MM.1S (cell line): ENCODE measurements around the gene DPH6.

Experiments used
- EZH2 ChIP-seq: fragments of 300-600 bp; sonication (generic); optimal IDR thresholded peaks from 2 replicates; pipeline ENCODE3; 2017; ENCODE audit warnings: low read depth, mild to moderate bottlenecking, antibody characterized with exemption, low read length, mixed read lengths
- TF ChIP-seq, protein P1 (sequence below): fragments of 300-600 bp; sonication (generic); IDR thresholded peaks from 2 replicates; pipeline ENCODE4 v1.5.1; 2016; ENCODE audit warnings: antibody characterized with exemption, low read length, mixed read lengths

DNA sequence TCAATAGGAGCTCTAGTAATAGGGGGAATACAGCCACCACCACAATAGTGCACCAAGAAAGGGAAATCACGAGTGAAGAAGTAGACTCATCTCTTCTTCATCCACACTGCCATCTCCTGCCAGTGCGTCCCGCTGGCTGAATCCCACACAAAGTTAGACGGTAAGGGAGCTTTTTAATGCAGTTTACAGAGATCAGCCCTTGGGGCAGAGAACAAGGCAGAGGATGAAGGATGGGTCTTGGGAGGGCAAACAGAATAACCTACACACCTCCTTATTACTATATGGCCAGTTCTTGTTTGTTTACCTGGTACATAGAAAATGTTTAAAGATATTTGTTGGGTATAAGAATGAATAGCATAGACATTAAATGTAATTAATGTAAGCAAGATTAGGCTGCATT lies 11.0 kb upstream of the DPH6 start:
- TF ChIP-seq EZH2, result no peak
- TF ChIP-seq, protein P1, sequence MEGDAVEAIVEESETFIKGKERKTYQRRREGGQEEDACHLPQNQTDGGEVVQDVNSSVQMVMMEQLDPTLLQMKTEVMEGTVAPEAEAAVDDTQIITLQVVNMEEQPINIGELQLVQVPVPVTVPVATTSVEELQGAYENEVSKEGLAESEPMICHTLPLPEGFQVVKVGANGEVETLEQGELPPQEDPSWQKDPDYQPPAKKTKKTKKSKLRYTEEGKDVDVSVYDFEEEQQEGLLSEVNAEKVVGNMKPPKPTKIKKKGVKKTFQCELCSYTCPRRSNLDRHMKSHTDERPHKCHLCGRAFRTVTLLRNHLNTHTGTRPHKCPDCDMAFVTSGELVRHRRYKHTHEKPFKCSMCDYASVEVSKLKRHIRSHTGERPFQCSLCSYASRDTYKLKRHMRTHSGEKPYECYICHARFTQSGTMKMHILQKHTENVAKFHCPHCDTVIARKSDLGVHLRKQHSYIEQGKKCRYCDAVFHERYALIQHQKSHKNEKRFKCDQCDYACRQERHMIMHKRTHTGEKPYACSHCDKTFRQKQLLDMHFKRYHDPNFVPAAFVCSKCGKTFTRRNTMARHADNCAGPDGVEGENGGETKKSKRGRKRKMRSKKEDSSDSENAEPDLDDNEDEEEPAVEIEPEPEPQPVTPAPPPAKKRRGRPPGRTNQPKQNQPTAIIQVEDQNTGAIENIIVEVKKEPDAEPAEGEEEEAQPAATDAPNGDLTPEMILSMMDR, result no peak
